AG09309 (cell line): ENCODE results near the gene ETFA.
A peak's percentile ranks its signal among the peaks of the same experiment; 100 is the strongest.

ENCODE experiments used
- DNase-seq: peaks from one replicate; pipeline ENCODE4 v3.0.0-alpha.2; 2010; ENCODE audit warnings: low read depth
- H3K4me3 ChIP-seq: 2 replicates; pipeline ENCODE4 v1.5.1; 2011; ENCODE audit warnings: mild to moderate bottlenecking, low read depth, low read length, moderate library complexity; ENCODE audit not compliant: control insufficient read depth
- TF ChIP-seq, protein P1 (sequence below): IDR thresholded peaks from 2 replicates; pipeline ENCODE4 v1.5.1; 2011; ENCODE audit warnings: mild to moderate bottlenecking, low read depth, low read length, inconsistent platforms; ENCODE audit not compliant: insufficient read depth, control insufficient read depth; ENCODE audit errors: missing control alignments

The ETFA gene

DNA sequence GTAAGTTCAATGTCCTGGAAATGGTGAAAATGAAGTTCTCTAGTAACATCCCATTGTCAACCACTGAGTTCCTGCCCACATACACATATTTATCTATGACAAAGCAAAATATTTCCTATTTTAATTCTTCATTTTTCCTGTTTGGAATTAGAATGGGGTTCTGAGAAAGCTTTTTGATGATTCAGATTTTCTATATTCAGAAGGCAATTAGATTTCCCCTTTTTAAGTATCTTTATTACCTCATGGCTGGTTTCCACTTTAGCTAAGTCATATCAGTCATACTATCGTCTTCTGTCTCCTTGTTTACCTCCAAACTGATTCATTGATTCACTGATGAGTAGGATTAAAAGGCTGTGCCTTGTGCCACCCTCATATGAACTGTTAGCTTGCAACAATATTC lies 17.9 kb downstream of the ETFA start:
- TF ChIP-seq, protein P1, sequence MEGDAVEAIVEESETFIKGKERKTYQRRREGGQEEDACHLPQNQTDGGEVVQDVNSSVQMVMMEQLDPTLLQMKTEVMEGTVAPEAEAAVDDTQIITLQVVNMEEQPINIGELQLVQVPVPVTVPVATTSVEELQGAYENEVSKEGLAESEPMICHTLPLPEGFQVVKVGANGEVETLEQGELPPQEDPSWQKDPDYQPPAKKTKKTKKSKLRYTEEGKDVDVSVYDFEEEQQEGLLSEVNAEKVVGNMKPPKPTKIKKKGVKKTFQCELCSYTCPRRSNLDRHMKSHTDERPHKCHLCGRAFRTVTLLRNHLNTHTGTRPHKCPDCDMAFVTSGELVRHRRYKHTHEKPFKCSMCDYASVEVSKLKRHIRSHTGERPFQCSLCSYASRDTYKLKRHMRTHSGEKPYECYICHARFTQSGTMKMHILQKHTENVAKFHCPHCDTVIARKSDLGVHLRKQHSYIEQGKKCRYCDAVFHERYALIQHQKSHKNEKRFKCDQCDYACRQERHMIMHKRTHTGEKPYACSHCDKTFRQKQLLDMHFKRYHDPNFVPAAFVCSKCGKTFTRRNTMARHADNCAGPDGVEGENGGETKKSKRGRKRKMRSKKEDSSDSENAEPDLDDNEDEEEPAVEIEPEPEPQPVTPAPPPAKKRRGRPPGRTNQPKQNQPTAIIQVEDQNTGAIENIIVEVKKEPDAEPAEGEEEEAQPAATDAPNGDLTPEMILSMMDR, result no peak
- no peak for DNase-seq
- no peak overlapping the region for H3K4me3 ChIP-seq

DNA sequence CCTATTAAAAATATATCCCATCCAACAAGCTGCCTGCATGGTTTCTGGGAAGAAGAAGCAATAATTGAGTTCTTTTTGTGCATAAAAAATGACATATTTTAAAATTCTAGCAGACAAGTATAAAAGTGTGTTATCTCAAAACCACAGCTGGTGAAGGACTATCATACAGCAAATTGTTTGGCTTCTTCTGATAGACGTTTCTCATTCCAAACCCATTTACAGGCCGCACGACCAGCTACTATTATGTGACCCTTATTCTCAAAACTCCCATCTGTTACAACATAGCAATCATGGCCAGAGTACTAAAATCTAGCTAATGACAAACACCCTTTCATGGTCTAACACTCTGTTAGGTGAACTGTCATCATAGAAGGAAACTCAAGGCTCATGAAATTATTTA lies 21.7 kb downstream of the ETFA start:
- no peak for DNase-seq
- H3K4me3 ChIP-seq, result no peak overlapping the region
- TF ChIP-seq, protein P1, result no peak

DNA sequence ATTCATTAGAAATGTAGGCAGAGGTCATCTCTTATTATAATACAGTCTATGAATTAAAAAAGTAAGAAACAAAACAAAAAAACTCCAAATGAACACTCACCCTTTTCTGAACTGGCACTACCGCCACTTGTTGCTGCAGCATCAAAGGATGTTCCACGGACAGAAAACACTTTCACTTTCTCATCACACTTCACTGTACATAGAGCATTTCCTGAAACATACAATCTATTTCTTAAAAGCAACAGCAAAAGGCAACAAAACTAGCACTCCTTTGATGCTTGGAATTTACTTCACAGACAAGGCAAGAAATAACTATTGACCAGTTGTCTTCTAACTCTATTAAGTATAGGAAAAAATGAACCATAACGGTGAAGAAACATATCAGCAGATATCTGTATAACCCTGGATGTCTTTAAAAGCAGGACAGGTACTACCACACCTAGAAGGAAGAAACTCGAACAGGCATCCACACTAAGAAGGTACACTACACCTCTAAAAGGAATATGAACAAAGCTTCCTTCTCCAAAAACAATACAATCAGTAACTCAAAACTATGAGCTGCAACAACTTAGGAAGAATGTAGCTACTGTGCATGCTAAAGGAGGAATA lies 24.9 kb downstream of the ETFA start:
- TF ChIP-seq, protein P1, result no peak
- H3K4me3 ChIP-seq, result no peak overlapping the region
- DNase-seq, result no peak

DNA sequence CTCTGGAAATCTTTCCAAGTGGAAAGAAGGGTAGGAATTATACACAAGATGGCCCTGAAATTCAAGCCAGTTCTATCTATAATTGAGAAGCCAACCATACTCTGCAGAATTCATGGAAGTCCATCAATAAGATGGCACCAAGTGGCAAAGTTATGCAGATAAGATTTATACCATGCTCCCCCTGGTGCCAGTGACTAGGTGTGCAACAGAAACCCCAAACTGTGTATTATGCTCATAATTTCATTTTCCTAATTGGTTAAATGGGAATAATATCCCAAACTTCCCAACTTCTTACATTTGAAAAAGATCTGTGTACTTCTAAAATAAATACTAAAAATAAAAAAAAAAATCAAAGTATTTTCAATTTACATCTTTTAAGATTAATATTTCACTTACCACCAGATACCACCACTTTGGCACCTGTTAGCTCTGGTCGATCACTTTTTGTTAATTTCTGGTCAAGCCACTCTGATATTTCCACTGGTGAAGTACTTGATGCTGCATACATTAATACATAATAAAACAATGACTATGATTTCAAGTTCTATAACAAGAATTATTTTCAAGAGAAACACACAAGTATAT lies 25.9 kb downstream of the ETFA start:
- H3K4me3 ChIP-seq, result no peak overlapping the region
- TF ChIP-seq, protein P1, result peak; percentile 54
- DNase-seq, result no peak

DNA sequence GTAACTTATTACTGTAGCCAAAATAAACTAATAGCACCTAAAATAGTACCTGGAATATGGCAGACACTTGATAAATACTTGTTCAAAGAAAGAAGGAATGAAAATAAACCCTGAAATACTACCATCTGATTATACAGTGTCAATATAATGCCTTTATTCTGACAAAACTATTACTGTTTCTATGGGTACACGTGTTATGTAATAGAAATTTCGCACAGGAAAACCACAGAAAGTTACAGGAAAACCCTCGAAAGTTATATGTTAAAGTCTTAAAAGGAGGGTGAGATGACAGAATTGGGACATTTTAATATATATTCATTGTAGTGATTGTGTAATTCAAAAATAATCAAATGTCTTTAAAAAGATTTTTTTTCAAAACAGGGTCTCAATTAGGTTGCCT lies 28.8 kb downstream of the ETFA start:
- no peak for DNase-seq
- no peak overlapping the region for H3K4me3 ChIP-seq
- TF ChIP-seq, protein P1, result no peak

DNA sequence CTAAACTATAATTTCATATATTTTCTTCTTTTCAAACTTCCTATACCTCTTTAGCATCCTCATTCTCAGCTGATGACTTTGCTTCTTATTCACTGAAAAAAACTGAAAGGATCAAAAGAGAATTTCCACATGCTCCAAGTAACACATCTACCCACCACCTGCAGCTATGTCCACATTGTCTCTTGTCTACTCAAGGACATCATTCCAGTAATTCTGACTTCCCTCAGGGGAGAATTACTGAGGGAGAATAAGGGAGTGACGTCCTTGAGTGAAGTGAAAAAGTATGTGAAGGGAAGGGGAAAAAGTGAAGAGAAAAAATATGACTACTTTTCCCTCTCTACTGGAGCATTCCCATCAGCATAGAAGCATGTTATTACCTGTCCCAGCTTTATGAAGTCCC lies 32.6 kb downstream of the ETFA start:
- no peak for DNase-seq
- TF ChIP-seq, protein P1, result no peak

DNA sequence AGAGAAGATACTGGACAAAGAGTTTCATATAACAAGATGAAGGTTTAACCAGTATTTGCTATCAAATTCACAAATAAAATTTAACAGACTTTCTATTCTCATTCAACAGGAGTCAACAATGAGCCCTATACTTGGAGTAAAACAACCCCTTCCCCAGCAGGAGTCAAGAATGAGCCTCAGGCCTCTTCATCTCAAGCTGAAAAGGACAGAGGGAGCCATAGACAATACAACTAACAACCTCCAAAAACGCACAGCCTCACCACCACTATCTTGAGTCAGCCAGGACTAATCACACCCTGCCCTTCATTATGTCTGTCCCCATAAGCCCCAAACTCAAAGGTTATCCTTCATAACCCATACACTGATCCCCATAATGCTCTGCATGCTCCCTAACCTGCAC lies 36.4 kb downstream of the ETFA start:
- TF ChIP-seq, protein P1, result no peak
- no peak for DNase-seq

More for the DNA sequence above, 32.6 kb downstream of the ETFA start:
- H3K4me3 ChIP-seq, result no peak overlapping the region

More for the DNA sequence above, 36.4 kb downstream of the ETFA start:
- no peak overlapping the region for H3K4me3 ChIP-seq
